GM19452 (cell line): ENCODE measurements around the gene UBE2J2.

ENCODE experiments used
- ATAC-seq: cut with Tn5 transposase; IDR thresholded peaks from one replicate; pipeline ENCODE4 v1.9.1; 2021; ENCODE audit not compliant: unreplicated experiment

Gene UBE2J2

DNA sequence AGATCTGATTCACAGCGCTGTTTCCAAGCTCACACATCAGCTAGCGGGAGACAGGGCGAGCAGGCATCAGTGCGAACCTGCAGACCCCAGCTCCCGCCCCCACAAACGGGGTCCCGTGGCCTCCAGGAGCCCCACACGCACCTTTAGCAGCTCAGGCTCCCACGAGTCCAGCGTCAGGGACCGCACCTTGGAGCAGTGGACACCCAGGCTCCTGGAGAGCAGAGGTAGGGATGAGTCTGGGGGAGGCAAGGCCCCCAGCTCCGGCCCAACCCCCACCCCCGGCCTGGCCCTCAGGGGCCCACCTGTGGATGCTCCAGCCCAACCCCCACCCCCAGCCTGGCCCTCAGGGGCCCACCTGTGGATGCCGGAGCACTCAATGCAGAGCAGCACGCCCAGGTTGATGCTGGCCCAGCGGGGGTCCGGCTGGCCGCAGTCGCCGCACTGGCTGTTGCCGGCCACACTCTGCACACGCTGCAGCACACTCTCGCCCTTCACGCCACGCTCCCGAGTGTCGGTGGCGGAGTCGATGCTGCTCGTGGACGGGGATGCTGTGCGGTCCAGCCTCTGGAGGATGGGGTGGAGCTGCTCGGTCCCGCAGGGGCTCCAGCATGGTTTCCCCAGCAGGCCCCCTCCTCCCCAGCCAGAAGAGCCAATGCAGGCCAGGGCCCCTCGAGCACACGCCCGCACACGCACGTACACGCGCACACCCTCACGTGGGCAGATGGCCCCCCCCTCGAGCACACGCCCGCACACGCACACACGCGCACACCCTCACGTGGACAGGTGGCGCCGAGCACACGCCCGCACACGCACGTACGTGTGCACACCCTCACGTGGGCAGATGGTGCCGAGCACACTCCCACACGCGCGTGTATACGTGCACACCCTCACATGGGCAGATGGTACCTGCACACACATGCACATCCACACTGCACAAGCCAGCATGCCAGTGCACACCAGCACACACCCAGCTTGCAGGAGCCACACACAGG, 22.7 kb upstream of the UBE2J2 start:
- ATAC-seq, result no peak

DNA sequence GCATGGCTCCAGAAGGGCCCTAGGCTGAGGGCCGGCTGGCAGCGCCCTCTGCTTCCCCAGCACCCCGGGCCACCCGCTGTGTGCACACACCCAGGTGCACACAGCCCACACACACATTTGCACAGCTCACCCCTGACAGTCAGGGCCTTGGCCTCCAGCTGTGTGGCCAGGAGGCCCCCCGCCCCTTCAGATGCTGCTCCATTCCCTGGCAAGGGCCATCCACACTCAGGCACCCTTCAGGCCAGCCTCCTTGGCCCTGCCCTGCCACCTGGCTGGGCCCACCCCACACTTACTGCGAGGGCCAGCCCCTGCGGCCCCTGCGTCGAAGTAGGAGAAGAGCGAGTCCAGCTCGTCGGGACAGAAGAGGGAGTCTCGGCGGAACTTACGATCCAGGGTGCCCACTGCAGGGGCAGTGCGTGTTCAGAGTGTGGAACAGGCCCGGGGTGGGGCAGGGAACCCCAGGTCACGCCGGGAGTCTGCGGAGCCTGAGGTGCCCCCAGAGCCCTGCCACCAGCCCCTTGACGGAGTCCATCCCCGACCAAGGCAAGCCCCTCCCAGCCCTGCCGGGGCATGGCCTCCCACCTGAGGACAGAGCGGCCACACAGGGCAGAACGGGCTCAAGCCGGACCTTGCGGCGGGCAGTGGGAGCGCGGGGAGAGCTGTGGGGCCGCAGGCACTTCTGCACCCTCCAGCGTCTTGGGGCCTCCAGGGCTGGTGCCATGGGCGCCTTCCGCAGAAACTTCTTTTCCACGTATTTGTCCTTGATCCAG, 21.7 kb upstream of the UBE2J2 start:
- ATAC-seq, result no peak

DNA sequence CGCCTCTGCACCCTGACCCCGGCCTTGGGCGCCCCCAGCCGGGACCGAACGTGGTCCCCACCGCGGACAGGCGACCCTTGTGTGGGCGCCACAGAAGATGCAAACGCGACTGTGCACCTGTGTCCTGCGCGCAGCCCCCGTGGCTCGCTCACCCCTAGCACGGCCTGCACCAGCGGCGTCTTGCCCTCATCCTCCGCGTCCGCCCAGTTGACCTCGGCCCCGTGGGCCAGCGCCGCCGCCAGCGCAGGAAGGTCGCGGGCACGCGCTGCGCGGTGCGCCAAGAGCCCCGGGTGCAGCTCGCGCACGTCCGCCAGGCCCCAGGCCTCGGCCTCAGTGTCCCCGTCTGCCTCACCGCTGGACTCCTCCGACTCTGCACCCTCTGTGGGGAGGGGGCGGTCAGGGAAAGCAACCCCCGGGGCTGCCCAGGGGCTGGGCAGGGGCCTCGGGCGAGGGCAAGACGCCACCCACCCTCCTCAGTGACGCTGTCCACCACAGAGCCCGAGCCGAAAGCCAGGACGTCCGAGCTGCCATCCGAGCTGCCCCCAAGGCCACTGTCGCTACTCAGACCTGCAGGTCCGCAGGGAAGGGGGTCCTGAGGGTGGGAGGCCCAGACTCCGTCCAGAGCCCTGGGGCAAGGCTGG, 20.7 kb upstream of the UBE2J2 start:
- ATAC-seq, result no peak

DNA sequence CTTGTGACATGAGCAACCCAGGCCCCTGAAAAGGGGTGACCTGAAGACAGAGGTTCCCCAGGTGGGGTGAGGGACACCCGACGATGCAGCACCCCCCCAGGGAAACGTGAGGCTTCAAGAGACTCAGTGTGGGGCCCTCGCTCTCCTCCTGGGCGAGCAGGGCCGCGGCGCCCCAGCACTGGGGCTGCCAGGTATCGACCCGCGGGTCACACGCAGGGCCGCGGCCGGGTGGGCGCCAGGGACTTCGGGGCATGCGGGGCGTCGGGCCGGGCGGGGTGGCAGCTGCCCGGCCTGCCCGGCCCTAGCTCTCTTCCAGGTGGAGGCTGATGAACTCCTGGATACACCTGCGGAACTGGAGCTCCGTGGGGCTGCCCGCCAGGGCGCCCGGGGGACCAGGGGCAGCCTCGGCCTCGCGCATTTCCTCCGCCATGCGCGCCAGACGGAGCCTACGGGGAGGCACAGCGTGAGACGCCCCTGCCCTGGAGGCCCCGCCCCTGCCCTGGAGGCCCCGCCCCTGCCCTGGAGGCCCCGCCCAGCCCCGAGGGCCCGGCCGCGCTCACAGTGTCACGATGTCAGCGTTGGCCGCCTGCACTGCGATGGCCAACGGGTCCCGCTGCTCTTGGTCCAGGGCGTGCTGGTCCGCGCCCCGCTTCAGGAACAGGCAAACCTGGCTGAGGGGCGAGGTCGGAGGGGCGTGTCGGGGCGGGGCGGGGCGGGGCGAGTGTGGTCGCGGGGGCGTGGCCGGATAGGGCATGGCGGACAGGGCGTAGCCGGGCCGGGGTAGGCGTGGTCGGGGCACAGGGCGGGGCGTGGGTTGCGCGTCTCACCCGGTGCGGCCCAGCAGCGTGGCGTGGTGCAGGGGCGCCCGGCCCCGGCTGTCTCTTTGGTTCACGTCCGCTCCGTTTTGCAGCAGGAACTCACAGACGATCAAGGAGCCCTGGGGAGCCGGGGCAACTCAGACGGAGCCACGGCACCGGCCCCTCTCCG, 19.9 kb upstream of the UBE2J2 start:
- ATAC-seq, result no peak

DNA sequence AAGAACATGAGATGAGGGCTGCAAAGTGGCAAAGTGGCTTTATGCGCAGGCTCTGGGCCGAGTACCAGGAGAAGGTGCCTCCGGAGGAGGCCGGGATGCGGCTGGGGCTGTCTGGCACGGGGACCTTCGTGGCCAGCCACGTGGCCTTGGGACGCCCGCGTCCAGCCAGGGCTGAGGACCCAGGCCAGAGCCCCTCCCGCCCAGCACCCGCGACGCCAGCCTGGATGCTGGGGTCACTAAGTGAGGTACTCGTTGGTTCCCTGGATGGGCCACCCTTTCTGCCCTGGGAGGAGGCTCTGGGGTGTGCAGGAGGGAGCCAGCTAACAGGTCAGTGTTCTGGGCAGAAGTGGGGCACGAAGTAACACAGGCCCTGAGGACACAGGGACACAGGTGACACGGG, 19.2 kb upstream of the UBE2J2 start:
- ATAC-seq, result no peak

DNA sequence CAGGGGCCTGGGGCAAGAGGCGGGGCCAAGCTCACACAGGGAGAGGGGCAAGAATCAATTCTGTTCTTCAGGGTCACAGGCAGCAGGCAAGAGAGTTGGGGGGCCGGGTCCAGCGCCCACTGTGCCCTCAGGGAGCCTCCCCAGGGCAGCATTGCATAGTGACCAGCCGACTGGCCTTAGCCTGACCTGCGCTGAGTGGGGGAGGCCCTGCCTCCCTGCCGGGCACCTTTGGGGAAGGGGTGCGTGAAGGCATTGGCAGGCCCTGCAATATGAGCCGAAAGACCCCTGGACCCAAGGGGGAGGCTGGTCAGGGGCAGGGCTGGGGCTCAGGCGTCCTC, 18.8 kb upstream of the UBE2J2 start:
- ATAC-seq, result no peak

DNA sequence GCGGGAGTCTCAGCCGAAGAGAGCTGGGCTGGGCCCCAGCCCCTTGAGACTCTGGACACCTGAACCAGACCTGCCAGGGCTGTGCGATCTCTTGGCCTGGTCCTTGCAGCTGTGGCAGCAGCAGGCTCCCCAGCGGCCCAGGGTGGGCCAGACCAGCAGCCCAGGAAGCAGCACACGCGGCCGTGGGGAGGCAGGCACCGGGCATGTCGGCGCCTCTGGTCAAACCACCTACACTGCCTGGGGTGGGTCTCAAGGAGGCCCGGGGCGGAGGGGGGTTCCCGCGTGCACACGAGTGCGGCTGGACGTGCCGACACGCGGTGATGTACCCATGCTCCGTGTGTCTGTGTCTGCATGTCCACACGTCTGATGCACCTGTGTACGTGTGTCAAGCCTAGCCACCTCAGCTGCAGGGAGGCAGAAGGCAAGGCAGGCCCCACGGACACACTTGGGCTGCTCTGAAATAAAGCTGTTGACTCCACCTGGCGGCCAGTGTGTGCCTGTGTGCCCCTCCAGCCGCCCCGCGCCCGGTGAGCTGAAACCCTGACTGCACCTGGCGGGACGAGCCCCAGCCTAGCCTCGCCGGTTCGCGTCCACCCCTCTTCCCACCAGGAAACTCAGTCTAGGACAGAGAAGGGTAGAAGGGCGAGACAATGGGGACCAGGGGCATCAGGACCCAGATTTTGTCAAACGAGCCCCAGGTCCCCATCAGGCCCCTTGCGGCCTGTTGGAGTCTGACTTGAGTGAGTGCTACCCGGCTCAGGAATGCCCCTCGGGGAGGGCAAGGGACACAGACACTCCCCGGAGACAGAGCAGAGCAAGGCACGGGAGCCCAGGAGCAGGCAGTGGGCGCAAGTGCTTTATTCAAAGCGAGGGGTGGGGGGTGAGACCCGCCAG, 18.1 kb upstream of the UBE2J2 start:
- ATAC-seq, result no peak

DNA sequence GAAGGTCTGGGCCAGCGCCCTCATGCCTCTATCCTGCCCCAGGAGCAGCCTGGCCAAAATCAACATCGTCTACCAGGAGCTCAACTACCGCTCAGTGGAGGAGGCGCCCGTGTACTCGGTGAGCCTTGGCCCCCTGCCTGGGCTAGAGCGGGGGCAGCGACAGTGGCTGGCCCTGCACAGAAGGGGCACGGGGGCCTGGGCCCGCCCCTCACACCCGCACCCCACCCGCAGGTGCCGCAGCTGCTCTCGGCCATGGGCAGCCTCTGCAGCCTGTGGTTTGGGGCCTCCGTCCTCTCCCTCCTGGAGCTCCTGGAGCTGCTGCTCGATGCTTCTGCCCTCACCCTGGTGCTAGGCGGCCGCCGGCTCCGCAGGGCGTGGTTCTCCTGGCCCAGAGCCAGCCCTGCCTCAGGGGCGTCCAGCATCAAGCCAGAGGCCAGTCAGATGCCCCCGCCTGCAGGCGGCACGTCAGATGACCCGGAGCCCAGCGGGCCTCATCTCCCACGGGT, 17.4 kb upstream of the UBE2J2 start:
- no peak for ATAC-seq

DNA sequence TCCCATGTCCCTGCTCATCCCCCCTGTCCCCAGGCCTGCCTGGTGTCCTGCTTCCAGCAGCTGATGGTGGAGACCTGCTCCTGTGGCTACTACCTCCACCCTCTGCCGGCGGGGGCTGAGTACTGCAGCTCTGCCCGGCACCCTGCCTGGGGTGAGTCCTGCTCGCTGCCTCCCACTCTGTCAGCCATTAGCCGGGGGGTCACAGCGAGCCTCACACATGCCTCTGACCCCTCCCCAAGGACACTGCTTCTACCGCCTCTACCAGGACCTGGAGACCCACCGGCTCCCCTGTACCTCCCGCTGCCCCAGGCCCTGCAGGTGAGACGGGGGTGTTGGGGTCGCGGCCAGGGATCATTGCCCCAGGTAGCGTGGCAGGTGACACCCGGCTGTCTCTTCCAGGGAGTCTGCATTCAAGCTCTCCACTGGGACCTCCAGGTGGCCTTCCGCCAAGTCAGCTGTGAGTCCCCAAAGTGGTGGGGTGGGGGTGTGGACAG, 16.6 kb upstream of the UBE2J2 start:
- ATAC-seq, result no peak

DNA sequence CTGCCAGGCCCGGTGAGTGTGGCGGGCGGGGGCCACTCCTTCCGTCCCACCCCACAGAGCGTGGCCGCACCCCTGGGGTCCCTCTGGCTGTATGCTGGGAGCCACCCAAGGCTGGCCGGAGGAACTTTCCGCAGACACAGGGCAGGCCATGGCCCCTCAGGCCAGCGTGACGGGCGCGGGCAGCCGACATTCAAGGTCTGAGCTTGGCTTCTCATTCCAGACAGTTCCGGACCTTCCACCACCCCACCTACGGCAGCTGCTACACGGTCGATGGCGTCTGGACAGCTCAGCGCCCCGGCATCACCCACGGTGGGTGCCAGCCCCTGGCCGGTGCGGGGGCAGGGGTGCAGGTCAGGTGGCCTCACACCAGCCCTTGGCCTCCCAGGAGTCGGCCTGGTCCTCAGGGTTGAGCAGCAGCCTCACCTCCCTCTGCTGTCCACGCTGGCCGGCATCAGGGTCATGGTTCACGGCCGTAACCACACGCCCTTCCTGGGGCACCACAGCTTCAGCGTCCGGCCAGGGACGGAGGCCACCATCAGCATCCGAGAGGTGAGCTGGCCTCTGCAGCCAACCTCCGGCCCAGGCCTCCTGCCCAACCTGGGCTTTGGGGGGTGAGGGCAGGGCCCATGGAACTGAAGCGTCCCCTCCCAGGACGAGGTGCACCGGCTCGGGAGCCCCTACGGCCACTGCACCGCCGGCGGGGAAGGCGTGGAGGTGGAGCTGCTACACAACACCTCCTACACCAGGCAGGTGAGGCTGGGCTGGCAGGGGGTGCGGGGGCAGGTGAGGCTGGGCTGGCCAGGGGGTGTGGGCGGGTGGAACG, 13.8 kb upstream of the UBE2J2 start:
- no peak for ATAC-seq

DNA sequence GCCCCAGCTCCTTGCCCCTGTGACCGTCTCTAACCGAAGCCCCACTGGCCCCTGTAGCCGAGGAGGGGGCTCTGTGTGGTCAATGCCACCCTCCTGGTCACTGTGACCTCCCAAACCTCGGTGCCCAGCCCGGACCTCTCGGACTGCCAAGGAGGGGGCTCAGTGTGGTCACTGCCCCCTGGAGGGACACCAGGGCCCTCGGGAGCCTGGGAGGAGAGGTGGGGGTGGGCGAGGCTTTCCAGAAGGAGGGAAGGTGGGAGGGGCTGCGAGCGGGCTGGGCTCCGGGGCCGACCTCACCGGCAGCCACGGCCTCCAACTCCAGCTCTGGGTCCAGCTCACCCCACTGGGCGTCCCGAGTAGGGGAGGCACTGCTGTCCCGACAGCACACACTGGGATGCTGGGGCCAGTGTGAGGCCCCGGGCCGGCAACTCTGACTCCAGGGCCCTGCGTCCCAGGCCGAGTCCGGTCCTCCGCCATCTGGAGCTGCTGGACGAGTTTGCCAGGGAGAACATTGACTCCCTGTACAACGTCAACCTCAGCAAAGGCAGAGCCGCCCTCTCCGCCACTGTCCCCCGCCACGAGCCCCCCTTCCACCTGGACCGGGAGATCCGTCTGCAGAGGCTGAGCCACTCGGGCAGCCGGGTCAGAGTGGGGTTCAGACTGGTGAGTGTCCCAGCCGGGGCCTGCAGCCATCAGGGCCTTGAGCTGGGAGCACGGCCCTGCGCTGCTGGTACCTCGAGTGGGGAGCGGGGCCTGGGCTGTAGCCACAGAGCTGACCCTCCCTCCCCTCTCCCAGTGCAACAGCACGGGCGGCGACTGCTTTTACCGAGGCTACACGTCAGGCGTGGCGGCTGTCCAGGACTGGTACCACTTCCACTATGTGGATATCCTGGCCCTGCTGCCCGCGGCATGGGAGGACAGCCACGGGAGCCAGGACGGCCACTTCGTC, 12.9 kb upstream of the UBE2J2 start:
- no peak for ATAC-seq

DNA sequence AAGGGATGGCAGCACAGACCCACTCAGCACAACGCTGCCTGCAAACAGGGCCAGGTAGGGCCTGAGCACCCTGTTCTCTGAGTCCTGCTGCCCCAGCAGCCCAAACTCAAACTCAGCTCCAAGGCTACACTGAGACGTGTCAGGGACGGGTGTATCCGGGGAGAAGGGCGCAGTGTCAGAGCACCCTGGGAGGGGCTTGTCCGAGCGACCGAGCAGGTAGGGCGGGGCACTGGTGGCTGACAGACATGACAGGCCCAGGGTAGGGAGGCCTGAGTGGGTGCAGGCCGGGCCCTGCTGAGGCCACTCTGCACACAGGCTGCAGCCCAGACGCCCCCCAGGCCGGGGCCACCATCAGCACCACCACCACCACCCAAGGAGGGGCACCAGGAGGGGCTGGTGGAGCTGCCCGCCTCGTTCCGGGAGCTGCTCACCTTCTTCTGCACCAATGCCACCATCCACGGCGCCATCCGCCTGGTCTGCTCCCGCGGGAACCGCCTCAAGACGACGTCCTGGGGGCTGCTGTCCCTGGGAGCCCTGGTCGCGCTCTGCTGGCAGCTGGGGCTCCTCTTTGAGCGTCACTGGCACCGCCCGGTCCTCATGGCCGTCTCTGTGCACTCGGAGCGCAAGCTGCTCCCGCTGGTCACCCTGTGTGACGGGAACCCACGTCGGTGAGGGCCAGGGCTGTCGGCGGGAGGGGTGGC, 12.1 kb upstream of the UBE2J2 start:
- ATAC-seq, result no peak

DNA sequence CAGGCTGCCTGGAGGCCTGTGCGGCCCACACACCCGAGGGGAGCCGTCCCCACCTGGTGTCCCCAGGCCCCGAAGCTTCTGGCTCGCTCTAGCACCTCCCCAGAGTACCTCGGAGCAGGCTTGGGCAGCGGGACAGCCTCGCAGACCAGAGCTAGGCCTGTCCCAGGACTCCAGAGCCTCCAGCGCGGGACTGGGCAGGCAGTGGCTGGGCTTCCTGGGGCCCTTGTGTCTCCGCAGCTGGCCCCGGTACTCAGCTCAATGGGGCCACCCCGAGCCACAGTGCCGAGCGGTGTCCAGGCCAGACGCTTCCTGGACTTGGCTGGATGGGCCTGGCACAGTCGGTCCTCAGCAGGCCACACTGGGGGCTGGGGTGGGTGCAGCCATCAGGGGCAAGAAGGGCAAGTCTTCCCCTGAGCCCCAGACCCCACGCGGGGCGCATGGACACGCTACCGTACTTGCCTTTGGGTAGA, 11.5 kb upstream of the UBE2J2 start:
- no peak for ATAC-seq

DNA sequence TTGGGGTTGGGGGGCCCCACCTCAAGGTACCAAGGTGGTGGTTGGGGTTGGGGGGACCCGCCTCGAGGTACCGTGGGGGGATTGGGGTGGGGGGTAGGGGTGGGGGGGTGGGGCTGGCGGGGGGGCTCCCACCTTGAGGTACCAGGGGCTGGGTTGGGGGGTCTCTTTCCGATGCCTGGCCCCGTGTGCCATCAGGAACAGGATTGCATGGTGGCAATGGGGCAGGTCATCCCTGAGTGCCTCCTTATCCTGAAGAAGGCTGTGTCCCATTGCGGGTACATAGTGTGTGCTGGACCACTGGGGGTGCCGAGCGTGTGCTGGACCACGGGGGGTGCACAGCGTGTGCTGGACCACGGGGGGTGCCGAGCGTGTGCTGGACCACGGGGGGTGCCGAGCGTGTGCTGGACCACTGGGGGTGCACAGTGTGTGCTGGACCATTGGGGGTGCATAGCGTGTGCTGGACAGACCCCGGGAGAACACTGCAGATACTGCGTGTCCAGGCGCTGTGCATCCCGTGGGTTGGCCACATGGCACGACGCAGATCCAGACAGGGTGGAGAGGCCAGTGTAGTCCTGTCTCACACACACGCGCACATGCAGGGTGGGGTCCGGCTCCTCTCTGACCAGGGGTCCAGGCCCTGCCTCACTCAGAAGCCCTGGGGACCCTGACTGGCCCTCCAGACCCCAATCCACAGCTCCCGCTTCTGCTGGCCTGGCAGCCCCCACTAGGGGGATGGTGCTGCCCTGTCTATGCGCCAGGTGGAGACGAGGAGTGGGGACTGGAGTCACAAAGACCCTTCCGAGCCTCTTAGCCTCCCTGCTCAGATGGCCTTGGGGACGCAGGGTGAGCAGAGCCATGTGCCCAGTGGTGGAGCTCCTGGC, 10.8 kb upstream of the UBE2J2 start:
- ATAC-seq, result no peak

DNA sequence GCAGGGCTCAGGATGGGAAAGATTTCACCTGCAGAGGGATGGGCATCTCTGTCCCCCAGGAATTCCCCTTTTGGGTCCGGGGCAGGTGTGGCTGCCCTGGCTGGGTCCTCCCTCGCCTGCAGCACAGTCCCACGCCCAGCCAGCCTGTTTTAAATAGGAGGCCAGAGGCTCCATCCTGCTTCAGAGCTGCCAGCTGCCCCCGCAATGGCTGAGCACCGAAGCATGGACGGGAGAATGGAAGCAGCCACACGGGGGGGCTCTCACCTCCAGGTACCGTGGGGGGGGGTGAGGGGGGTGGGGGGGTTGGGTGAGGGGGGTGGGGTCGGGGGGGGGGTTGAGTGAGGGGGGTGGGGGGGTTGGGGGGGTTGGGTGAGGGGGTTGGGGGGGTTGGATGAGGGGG, 10.2 kb upstream of the UBE2J2 start:
- no peak for ATAC-seq
